Measurements from ENCODE around the gene TSPAN5.
A peak's percentile ranks its signal among the peaks of the same experiment; 100 is the strongest.
"Not testable (repeated sequence)": the region's sequence is repeated elsewhere in the genome, so short reads cannot be mapped to it uniquely, and the experiment has no call there.

The TSPAN5 gene

DNA sequence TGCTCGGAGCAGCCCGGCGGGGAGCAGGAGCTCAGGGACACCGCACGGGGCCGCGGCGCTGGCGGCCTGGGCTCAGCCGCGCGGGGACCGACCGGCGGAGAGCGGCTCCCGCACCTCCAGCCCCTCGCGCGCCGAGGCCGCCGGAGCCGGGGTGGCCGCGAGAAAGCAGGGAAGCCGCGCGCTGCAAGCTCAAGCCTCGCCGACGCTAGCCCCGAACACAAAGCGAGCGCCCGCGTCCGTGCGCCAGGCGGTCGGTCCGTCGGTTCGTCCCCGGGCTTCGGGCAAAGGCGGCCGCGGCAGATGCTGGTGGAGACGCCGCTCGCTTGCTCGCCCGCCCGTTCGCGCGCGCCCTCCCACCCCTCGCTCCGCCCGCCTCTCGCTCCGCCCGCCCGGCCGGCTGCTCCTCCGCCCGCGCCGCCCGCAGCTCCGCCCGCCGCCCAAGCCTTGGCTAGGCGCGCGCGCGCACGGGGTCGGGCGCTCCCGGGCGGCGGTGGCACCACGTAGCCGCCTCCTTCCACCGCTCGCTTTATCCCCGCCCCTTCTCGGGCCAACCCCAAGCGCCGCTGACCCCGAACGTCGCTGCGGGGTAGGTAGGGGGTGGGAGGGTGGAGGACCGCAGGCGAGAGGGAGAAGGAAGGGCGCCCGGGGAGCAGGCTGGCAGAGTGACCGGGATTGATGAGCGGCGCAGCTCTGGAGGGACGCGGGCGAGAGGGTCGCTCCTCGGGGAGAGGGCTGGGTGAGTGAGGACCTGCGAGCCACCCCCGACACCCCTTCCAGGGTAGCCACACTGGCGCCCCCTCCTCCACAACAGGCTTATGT is at the start of gene TSPAN5:
TSPAN5 (minus strand) TSS at position 325 of the 819 bp plus-strand sequence.
- DNase-seq, result peak; percentile 61

DNA sequence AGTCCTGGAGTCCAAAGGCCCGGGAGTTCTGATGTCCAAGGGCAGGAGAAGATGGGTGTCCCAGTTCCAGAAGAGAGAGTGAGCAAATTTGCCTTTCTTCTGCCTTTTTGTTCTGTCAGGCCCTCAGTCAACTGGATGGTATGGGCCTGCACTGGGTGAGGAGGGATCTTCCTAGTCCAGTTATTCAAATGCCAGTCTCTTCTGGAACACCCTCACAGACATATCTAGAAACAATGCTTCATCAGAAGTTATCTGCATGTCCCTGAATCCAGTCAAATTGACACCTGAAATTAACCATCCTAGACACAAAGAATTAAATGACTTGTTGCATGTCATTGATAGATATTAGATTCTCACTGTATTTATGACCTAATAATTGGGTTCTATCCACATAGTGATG is 48.5 kb upstream of the TSPAN5 start:
- DNase-seq, result no peak

- DNase-seq, result no peak
Observed at GRCh38 chr4:98706200-98706813, 47.9 kb upstream of the TSPAN5 start.

DNA sequence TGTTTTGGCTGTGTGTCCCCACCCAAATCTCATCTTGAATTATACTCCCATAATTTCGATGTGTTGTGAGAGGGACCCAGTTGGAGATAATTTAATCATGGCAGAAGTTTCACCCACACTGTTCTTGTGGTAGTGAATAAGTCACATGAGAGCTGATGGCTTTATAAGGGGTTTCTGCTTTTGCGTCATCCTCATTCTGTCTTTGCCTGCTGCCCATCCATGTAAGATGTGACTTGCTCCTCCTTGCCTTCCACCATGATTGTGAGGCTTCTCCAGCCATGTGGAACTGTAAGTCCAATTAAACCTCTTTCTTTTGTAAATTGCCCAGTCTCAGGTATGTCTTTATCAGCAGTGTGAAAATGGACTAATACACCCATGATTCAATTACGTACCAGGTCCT is 47.2 kb upstream of the TSPAN5 start:
- DNase-seq, result not testable (repeated sequence)

GRCh38 chr4:98700656-98701055 is 42.2 kb upstream of the TSPAN5 start:
- no peak for DNase-seq

- DNase-seq, result no peak
Observed at GRCh38 chr4:98694076-98694475, 35.7 kb upstream of the TSPAN5 start.

DNA sequence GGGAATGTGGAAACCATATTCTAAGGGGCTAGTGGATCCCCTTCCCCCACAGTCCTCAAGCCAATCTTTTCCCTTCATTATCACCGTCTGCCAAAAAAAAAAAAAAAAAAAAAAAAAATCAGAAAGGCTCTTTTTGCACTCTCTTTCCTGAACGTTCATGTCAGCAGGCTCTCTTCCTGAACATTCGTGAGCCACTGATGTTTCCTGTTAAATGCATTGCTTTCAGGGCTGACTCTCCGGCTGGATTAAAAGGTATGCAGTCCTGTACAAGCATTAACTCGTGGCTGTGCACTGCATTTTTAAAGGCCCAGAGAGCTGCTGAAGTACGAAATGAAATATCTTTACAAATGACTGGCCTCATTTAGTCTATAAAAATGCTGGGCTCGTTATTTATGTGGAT is 34.0 kb upstream of the TSPAN5 start:
- DNase-seq, result no peak

GRCh38 chr4:98691588-98691987 is 33.2 kb upstream of the TSPAN5 start:
- DNase-seq, result no peak

- DNase-seq, result no peak
Observed at GRCh38 chr4:98689507-98690174, 31.2 kb upstream of the TSPAN5 start.

GRCh38 chr4:98688411-98689290 is 30.2 kb upstream of the TSPAN5 start:
- no peak for DNase-seq

- no peak for DNase-seq
Observed at GRCh38 chr4:98687876-98688275, 29.5 kb upstream of the TSPAN5 start.

- no peak for DNase-seq
Observed at GRCh38 chr4:98686847-98687246, 28.4 kb upstream of the TSPAN5 start.

DNA sequence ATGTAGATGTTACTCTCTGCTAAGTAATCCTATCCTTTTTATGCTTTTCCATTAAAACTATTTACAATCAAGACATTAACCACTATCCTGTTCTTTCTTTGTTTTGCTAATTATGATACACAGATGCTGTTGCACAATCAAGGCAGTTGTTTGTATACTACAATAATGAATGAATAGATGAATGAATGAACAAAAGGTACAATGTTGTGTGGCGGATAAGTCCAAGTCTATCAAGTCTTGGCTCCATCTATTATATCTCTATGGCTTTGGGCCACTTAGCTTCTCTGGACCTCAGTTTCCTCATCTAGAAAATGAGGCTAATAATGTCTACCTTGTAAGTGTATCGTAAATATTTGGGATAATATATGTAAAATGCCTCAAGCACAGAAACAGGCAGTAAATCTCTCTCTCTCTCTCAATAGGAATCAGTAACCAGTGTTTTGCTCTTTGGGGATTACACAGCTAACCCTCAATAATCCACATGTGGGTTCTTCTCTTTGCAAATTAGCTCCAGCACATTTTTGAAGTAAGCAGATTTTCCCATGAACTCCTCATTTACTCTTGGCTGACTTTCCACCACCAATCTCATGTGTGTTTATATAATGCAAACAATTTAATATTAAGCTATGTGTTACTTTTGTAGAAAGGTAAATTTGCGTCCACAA is 27.8 kb upstream of the TSPAN5 start:
- no peak for DNase-seq

- no peak for DNase-seq
Observed at GRCh38 chr4:98685225-98686042, 27.0 kb upstream of the TSPAN5 start.

- DNase-seq, result no peak
Observed at GRCh38 chr4:98682719-98683118, 24.3 kb upstream of the TSPAN5 start.

- no peak for DNase-seq
Observed at GRCh38 chr4:98680806-98681205, 22.4 kb upstream of the TSPAN5 start.

GRCh38 chr4:98679738-98680137 is 21.3 kb upstream of the TSPAN5 start:
- DNase-seq, result no peak

GRCh38 chr4:98677799-98678198 is 19.4 kb upstream of the TSPAN5 start:
- DNase-seq, result no peak

DNA sequence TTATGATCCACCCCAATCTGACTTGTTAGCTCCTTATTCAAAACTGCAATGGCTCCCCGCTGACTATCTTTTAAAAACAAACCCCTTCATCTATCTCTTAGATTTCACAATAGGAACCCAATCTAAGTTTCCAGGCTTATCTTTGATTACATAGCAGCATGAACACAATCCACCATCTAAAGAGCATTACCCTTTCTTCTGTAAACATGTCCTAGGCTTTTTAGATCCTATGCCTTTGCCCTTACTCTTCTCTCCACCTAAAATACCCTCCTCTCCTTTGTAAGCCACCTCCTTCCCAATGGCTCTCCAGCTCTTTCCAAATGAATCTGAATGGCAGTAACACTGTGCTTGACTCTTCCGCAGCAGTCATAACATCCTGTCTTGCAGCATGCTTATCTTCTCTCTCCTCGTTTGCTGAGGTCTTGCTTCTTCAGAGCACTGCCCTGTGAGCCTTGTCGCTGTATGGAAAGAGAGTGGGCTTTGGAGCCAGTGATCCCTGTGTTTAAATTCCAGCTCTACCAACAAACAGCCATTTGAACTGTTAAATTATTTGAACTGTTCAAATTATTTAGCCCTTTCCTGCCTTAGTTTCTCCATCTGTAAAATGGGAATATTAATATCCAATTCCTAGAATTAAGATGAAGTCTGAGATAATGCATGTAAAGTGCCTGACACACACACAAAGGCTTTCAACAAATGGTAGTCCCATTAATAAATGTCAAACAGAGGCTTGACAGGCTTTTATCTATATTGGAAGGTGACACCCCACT is 16.2 kb upstream of the TSPAN5 start:
- DNase-seq, result no peak

GRCh38 chr4:98673978-98674377 is 15.6 kb upstream of the TSPAN5 start:
- DNase-seq, result no peak

DNA sequence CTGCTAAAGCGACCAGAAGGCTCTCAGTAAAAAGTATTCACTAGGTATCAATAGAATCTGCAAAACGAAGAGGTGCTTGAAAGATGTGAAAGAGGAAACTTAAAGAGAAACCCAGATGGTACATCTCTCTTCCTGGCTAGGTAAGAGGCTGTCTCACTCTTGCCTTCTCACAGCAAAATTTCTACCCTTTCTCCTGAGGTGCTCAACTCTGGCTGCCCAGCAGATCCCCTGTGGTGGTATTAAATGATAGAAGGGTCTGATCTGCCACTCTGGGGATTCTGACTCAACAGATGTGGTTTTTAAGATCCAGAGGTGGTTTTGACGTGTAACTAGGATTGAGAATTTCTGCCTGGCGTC is 14.9 kb upstream of the TSPAN5 start:
- DNase-seq, result no peak

All from amniotic stem cell (primary cell).